Gastrocnemius medialis (tissue), 4 donors: Measurements from ENCODE around the gene TIMP4.

Source experiments
- POLR2A ChIP-seq, 2 donors: fragments of 450-650 bp; IDR thresholded peaks; one replicate each; pipeline ENCODE4 v1.6.1; 2017; ENCODE audit warnings: antibody characterized with exemption in 2 of 2, mild to moderate bottlenecking in 2 of 2, moderate library complexity in 2 of 2
- TF ChIP-seq, protein P1 (sequence below), 5 experiments: fragments of 450-650 bp in 3 of 5; fragments of 200-600 bp in 2 of 5; sonication (generic) in 2 of 5; IDR thresholded peaks in 4 of 5; conservative IDR thresholded peaks in 1 of 5; 1 replicate in 4 of 5; 2 replicates in 1 of 5; pipeline ENCODE4 v1.5.1; 2016 to 2019; ENCODE audit warnings: antibody characterized with exemption in 5 of 5, mild to moderate bottlenecking in 3 of 5, moderate library complexity in 3 of 5

DNA sequence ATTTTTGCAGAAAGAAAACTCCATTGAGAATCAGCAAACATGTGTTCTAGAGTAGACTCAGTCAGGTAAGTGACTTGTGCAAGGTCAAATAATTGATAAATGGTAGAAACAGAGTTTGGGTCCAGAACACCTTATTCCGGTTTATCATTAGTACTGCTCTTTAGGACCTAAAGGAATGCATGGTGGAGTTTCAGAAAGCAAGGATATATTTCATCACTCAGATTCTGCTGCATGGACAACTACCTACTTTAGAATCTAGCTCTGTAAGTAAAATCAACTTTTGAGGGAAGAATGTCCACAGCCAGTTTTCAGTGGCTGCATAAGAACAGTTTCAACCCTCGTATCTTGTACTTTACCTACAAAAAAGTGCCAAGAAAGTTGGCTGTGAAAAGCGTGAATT lies 43.6 kb downstream of the TIMP4 start:
- TF ChIP-seq, protein P1, sequence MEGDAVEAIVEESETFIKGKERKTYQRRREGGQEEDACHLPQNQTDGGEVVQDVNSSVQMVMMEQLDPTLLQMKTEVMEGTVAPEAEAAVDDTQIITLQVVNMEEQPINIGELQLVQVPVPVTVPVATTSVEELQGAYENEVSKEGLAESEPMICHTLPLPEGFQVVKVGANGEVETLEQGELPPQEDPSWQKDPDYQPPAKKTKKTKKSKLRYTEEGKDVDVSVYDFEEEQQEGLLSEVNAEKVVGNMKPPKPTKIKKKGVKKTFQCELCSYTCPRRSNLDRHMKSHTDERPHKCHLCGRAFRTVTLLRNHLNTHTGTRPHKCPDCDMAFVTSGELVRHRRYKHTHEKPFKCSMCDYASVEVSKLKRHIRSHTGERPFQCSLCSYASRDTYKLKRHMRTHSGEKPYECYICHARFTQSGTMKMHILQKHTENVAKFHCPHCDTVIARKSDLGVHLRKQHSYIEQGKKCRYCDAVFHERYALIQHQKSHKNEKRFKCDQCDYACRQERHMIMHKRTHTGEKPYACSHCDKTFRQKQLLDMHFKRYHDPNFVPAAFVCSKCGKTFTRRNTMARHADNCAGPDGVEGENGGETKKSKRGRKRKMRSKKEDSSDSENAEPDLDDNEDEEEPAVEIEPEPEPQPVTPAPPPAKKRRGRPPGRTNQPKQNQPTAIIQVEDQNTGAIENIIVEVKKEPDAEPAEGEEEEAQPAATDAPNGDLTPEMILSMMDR (IDR thresholded peaks at IDR 0.05 in 4 of 5, conservative IDR thresholded peaks at IDR 0.05 in 1 of 5) = no peak
- TF ChIP-seq POLR2A (IDR thresholded peaks at IDR 0.05) = no peak
